ENCODE results near the gene AURKAIP1.

DNA sequence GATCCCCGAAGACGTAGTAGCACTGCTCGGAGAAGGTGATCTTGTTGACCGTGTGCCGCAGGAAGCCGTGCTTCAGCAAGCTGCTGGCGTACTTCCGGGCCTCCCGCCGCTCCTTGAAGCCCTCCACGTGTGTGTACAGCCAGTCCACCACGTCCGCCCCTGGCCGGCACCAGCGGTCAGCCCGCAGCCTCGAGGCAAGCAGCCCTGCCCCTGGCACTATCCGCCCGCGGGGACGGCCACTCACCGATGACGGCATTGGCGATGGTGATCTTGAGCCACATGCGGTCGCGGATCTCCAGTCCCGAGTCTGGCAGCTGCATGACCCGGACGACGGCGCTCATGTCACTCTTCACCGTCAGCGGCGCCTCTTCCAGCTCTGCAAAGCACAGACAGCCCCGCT lies 36.7 kb downstream of the AURKAIP1 start:
- TF ChIP-seq, protein P1, sequence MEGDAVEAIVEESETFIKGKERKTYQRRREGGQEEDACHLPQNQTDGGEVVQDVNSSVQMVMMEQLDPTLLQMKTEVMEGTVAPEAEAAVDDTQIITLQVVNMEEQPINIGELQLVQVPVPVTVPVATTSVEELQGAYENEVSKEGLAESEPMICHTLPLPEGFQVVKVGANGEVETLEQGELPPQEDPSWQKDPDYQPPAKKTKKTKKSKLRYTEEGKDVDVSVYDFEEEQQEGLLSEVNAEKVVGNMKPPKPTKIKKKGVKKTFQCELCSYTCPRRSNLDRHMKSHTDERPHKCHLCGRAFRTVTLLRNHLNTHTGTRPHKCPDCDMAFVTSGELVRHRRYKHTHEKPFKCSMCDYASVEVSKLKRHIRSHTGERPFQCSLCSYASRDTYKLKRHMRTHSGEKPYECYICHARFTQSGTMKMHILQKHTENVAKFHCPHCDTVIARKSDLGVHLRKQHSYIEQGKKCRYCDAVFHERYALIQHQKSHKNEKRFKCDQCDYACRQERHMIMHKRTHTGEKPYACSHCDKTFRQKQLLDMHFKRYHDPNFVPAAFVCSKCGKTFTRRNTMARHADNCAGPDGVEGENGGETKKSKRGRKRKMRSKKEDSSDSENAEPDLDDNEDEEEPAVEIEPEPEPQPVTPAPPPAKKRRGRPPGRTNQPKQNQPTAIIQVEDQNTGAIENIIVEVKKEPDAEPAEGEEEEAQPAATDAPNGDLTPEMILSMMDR (IDR thresholded peaks at IDR 0.05; ENCODE audit: insufficient read depth, low read length): no peak
- TF ChIP-seq GABPA (IDR thresholded peaks at IDR 0.05; ENCODE audit: low read depth) (no peak), POLR2AphosphoS5 (IDR thresholded peaks at IDR 0.05; ENCODE audit: low read depth) (no peak)

Measured in HL-60 (cell line).